ENCODE results near the gene UBR4. TPM values are rescaled to one million over a fixed set of nuclear protein-coding genes. Genes with fewer than 3 reads are reported as not detected.
A peak's percentile ranks its signal among the peaks of the same experiment; 100 is the strongest.

The UBR4 gene
- total and polyA plus RNA-seq, 2 donors from 2014 or later = 167 to 319 TPM

- Histone ChIP-seq H3K36me3 (ENCODE audit: control insufficient read depth in 2 of 3, insufficient read depth in 3 of 3, low read length in 3 of 3) (peaks cover 18 to 52% (median 35%) of the 10 kb centered on the region in 3 donors), H3K27me3 (ENCODE audit: control insufficient read depth, insufficient read depth, low read length) (no peaks in the 10 kb centered on the region), H3K27ac (ENCODE audit: low read depth in 2 of 2, low read length in 2 of 2) (no peak overlapping the region), H3K4me1 (ENCODE audit: control insufficient read depth in 2 of 3, insufficient read depth in 2 of 3, low read depth in 1 of 3, low read length in 3 of 3) (peaks cover 7 to 26% (median 25%) of the 10 kb centered on the region in 3 donors), H3K9ac (ENCODE audit: low read length in 3 of 3) (no peak overlapping the region), H3K4me3 (ENCODE audit: low read length in 3 of 3) (no peak overlapping the region), H3K9me3 (ENCODE audit: control insufficient read depth in 2 of 3, insufficient read depth in 1 of 3, low read length in 3 of 3) (no peaks in the 10 kb centered on the region)
- no peak for TF ChIP-seq CTCF (IDR thresholded peaks at IDR 0.05; ENCODE audit: borderline replicate concordance, extremely low read depth, insufficient read depth)
- intact Hi-C loops (cut with DNase I) = no loop called here
- no peak for FAIRE-seq
- DNase-seq = no peak
These were observed 133.0 kb downstream of the UBR4 start for GRCh38 chr1:19076841-19077616.

GRCh38 chr1:19074902-19075721 is 135.0 kb downstream of the UBR4 start:
- Histone ChIP-seq H3K27me3 (ENCODE audit: control insufficient read depth, insufficient read depth, low read length) (no peaks in the 10 kb centered on the region), H3K4me1 (ENCODE audit: control insufficient read depth in 2 of 3, insufficient read depth in 2 of 3, low read depth in 1 of 3, low read length in 3 of 3) (peaks cover 7 to 18% (median 14%) of the 10 kb centered on the region in 3 donors), H3K36me3 (ENCODE audit: control insufficient read depth in 2 of 3, insufficient read depth in 3 of 3, low read length in 3 of 3) (peaks cover 13 to 41% (median 32%) of the 10 kb centered on the region in 3 donors), H3K27ac (ENCODE audit: low read depth in 2 of 2, low read length in 2 of 2) (peak overlapping the region; percentile 36 to 52), H3K4me3 (ENCODE audit: low read length in 3 of 3) (no peak overlapping the region), H3K9me3 (ENCODE audit: control insufficient read depth in 2 of 3, insufficient read depth in 1 of 3, low read length in 3 of 3) (no peaks in the 10 kb centered on the region), H3K9ac (ENCODE audit: low read length in 3 of 3) (peak overlapping the region in 1 of 3 donors; percentile 38)
- no peak for TF ChIP-seq CTCF (IDR thresholded peaks at IDR 0.05; ENCODE audit: borderline replicate concordance, extremely low read depth, insufficient read depth)
- no peak for FAIRE-seq
- intact Hi-C loops (cut with DNase I) = no loop called here
- peak in 1 of 5 donors; percentile 92 for DNase-seq

- intact Hi-C loops (cut with DNase I) = no loop called here
- H3K27me3 ChIP-seq (ENCODE audit: control insufficient read depth, insufficient read depth, low read length) = no peaks in the 10 kb centered on the region
- no peak overlapping the region for H3K4me3 ChIP-seq (ENCODE audit: low read length in 3 of 3)
- no peak for FAIRE-seq
- DNase-seq = no peak
- TF ChIP-seq CTCF (IDR thresholded peaks at IDR 0.05; ENCODE audit: borderline replicate concordance, extremely low read depth, insufficient read depth) = no peak
- peaks cover 13 to 41% (median 32%) of the 10 kb centered on the region in 3 donors for H3K36me3 ChIP-seq (ENCODE audit: control insufficient read depth in 2 of 3, insufficient read depth in 3 of 3, low read length in 3 of 3)
- no peaks in the 10 kb centered on the region for H3K9me3 ChIP-seq (ENCODE audit: control insufficient read depth in 2 of 3, insufficient read depth in 1 of 3, low read length in 3 of 3)
- H3K4me1 ChIP-seq (ENCODE audit: control insufficient read depth in 2 of 3, insufficient read depth in 2 of 3, low read depth in 1 of 3, low read length in 3 of 3) = peaks cover 6 to 15% (median 8%) of the 10 kb centered on the region in 3 donors
- peak overlapping the region in 1 of 2 donors; percentile 16 for H3K27ac ChIP-seq (ENCODE audit: low read depth in 2 of 2, low read length in 2 of 2)
- no peak overlapping the region for H3K9ac ChIP-seq (ENCODE audit: low read length in 3 of 3)
These were observed 135.6 kb downstream of the UBR4 start for GRCh38 chr1:19074361-19074901.
